Stimulated activated CD8-positive, alpha-beta memory T cell treated with anti-CD3 and anti-CD28 coated beads, Interleukin-15, amount 100 ng/mL, for 48 hours (primary cell): ENCODE data around the gene NSUN5.
"Not testable (repeated sequence)": the region's sequence is repeated elsewhere in the genome, so short reads cannot be mapped to it uniquely, and the experiment has no call there.

Source experiments
- DNase-seq, 2 donors: peaks; one replicate each; pipeline ENCODE4 v3.0.0-alpha.2; 2020; ENCODE audit warnings: low read depth in 2 of 2

Gene NSUN5

DNA sequence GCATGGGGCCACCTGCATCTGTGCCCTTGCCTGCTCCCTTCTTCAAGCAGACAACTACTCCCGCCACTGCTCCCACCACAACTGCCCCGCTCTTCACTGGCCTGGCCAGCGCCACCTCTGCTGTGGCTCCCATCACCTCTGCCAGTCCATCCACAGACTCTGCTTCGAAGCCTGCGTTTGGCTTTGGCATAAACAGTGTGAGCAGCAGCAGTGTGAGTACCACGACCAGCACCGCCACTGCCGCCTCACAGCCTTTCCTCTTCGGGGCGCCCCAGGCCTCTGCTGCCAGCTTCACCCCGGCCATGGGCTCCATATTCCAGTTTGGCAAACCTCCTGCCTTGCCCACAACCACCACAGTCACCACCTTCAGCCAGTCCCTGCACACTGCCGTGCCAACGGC lies 11.4 kb downstream of the NSUN5 start:
- DNase-seq: not testable (repeated sequence)

DNA sequence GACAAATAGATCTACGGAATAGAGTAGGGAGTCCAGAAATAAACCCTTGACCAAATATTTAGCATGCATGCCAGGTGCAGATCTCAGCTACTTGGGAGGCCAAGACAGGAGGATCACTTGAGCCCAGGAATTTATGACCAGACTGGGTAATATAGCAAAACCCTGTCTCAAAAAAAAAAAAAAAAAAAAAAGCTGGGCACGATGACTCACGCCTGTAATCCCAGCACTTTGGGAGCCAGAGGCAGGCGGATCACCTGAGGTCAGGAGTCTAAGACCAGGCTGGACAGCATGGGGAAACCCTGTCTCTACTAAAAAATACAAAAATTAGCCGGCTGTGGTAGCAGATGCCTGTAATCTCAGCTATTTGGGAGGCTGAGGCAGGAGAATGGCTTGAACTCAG lies 31.4 kb downstream of the NSUN5 start:
- not testable (repeated sequence) for DNase-seq

DNA sequence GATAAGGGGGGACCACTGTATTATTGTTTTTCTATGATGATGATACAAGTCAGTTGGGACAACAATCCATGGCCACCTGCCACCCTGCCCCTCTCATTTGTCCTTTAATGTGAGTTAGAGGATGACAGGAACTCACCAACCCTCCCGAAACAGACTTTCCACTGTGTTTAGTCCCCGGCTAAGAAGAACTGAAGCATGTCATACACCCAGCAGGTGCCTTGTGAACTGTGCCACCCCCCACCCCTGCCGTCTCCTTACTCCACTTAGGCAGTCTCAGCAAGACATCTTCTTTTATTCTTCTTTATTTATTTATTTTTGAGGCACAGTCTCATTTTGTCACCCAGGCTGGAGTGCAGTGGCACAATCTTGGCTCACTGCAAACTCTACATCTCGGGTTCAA lies 40.8 kb downstream of the NSUN5 start:
- not testable (repeated sequence) for DNase-seq

DNA sequence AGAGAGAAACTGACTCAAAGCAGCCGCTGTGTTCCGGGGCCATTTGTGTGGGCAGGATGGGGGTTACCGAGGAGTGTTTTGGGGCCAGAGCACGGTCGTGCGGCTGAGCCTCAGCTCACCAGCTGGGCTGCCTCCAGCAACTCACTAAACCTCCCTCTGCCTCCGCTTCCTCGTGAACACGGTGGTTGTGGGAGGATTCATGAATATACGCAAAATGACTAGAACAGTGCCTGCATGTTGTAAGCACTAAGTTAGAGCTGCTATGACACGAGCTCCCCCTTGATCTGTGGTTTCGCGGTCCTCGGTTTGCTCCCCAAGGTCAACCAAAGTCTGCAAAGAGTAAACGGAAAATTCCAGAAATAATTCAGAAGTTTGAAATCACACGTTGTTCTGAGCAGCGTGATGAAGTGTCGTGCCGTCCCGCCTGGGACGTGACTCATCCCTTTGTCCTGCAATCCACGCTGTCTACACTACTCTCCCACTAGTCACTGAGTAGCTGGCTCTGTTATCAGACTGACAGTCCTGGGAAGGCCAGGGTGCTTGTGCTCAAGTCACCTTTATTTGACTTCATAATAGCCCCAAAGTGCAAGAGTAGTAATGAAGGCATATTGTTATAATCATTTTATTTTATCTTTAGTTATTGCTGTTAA lies 41.8 kb downstream of the NSUN5 start:
- not testable (repeated sequence) for DNase-seq

DNA sequence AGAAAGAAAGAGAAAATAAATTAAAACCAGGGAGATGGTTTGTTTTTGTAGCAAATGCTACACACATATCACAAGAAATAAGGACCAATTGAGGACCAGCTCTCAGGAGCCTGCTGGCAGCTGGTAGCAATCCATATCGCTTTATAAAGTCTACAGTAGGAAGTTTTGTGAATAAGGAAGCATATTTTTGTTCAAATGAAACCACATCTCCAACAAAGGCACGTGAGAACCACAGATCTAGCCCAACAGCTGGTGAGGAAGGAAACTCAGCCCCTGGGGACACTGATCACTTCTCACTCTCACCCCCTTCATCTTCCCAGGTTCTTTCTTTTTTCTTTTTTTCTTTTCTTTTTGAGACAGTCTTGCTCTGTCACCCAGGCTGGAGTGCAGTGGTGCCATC lies 46.2 kb downstream of the NSUN5 start:
- not testable (repeated sequence) for DNase-seq
